Measurements from ENCODE around the gene P4HB. TPM values are rescaled to one million over a fixed set of nuclear protein-coding genes. Genes with fewer than 3 reads are reported as not detected.
"Not testable (repeated sequence)": the region's sequence is repeated elsewhere in the genome, so short reads cannot be mapped to it uniquely, and the experiment has no call there.

Gene P4HB
- total and polyA plus RNA-seq, 3 experiments from 2014 or later = 342 to 482 (median 463) TPM

- H3K9me3 ChIP-seq (ENCODE audit: low read length); H3K4me1 ChIP-seq (ENCODE audit: insufficient read depth, low read length); H3K9me3 Mint-ChIP-seq; H3K27ac Mint-ChIP-seq; H3K27ac ChIP-seq (ENCODE audit: low read depth, low read length); H3K4me1 Mint-ChIP-seq; H3K27me3 ChIP-seq (ENCODE audit: insufficient read depth, low read length, poor library complexity, severe bottlenecking); H3K4me3 ChIP-seq (ENCODE audit: low read length); H3K4me3 Mint-ChIP-seq; DNase-seq; H3K27me3 Mint-ChIP-seq; CTCF ChIA-PET: not testable (repeated sequence)
- H3K36me3 ChIP-seq (ENCODE audit: insufficient read depth, low read length) = peaks cover 10% of the 10 kb centered on the region
- POLR2A ChIA-PET = interaction anchor here (0.8 kb wide), 1 partner anchor 169 kb away, joined by 5 read pairs; no protein-coding TSS in a partner anchor
- peaks cover 0 to 25% (median 2%) of the 10 kb centered on the region in 3 donors for H3K36me3 Mint-ChIP-seq
Observed at GRCh38 chr17:81840059-81840458, 20.3 kb downstream of the P4HB start.

- H3K9me3 Mint-ChIP-seq = no peaks in the 10 kb centered on the region
- no peaks in the 10 kb centered on the region for H3K9me3 ChIP-seq (ENCODE audit: low read length)
- H3K36me3 Mint-ChIP-seq = peaks cover 0 to 18% (median 2%) of the 10 kb centered on the region in 3 donors
- H3K4me1 Mint-ChIP-seq = peaks cover 0 to 2% (median 0%) of the 10 kb centered on the region in 3 donors
- H3K4me3 ChIP-seq (ENCODE audit: low read length) = no peak overlapping the region
- H3K27ac Mint-ChIP-seq = no peak overlapping the region
- POLR2A ChIA-PET = no interaction called here
- CTCF ChIA-PET = no interaction called here
- H3K36me3 ChIP-seq (ENCODE audit: insufficient read depth, low read length) = peaks cover 4% of the 10 kb centered on the region
- DNase-seq = no peak
- H3K4me3 Mint-ChIP-seq = no peak overlapping the region
- no peaks in the 10 kb centered on the region for H3K4me1 ChIP-seq (ENCODE audit: insufficient read depth, low read length)
- H3K27me3 Mint-ChIP-seq = peaks cover 0 to 3% of the 10 kb centered on the region in 2 donors
- H3K27me3 ChIP-seq (ENCODE audit: insufficient read depth, low read length, poor library complexity, severe bottlenecking) = no peaks in the 10 kb centered on the region
- H3K27ac ChIP-seq (ENCODE audit: low read depth, low read length) = no peak overlapping the region
Observed at GRCh38 chr17:81839301-81839700, 21.0 kb downstream of the P4HB start.

GRCh38 chr17:81838753-81839255 lies 21.5 kb downstream of the P4HB start:
- Histone ChIP-seq H3K9me3 (ENCODE audit: low read length) (no peaks in the 10 kb centered on the region), H3K4me3 (ENCODE audit: low read length) (no peak overlapping the region), H3K36me3 (ENCODE audit: insufficient read depth, low read length) (peaks cover 4% of the 10 kb centered on the region), H3K27me3 (ENCODE audit: insufficient read depth, low read length, poor library complexity, severe bottlenecking) (no peaks in the 10 kb centered on the region), H3K4me1 (ENCODE audit: insufficient read depth, low read length) (peaks cover 2% of the 10 kb centered on the region), H3K27ac (ENCODE audit: low read depth, low read length) (no peak overlapping the region)
- CTCF ChIA-PET = no interaction called here
- H3K27ac Mint-ChIP-seq = no peak overlapping the region
- no peak overlapping the region for H3K4me3 Mint-ChIP-seq
- peaks cover 0 to 3% of the 10 kb centered on the region in 2 donors for H3K27me3 Mint-ChIP-seq
- H3K36me3 Mint-ChIP-seq = peaks cover 0 to 13% (median 2%) of the 10 kb centered on the region in 3 donors
- DNase-seq = no peak
- no peaks in the 10 kb centered on the region for H3K9me3 Mint-ChIP-seq
- POLR2A ChIA-PET = no interaction called here
- peaks cover 0 to 3% (median under 1%) of the 10 kb centered on the region in 3 donors for H3K4me1 Mint-ChIP-seq

GRCh38 chr17:81837641-81838040 lies 22.7 kb downstream of the P4HB start:
- H3K27me3 ChIP-seq (ENCODE audit: insufficient read depth, low read length, poor library complexity, severe bottlenecking) = no peaks in the 10 kb centered on the region
- ChIA-PET POLR2A (no interaction called here), CTCF (no interaction called here)
- Mint-ChIP-seq H3K9me3 (no peaks in the 10 kb centered on the region), H3K27ac (peak overlapping the region in 3 of 8 donors; percentile 12 to 83 (median 16)), H3K36me3 (peaks cover 0 to 3% (median 0%) of the 10 kb centered on the region in 3 donors), H3K4me3 (peak overlapping the region in 1 of 7 donors; percentile 54), H3K4me1 (peaks cover 0 to 7% (median 3%) of the 10 kb centered on the region in 3 donors), H3K27me3 (no peaks in the 10 kb centered on the region)
- peaks cover 7% of the 10 kb centered on the region for H3K4me1 ChIP-seq (ENCODE audit: insufficient read depth, low read length)
- no peak overlapping the region for H3K27ac ChIP-seq (ENCODE audit: low read depth, low read length)
- DNase-seq = no peak
- no peaks in the 10 kb centered on the region for H3K9me3 ChIP-seq (ENCODE audit: low read length)
- H3K4me3 ChIP-seq (ENCODE audit: low read length) = no peak overlapping the region
- no peaks in the 10 kb centered on the region for H3K36me3 ChIP-seq (ENCODE audit: insufficient read depth, low read length)

GRCh38 chr17:81834831-81835267 lies 25.5 kb downstream of the P4HB start, which contains the start of gene PPP1R27:
PPP1R27 (minus strand) TSS chr17:81835050; CDS start chr17:81834953, 97 bp downstream.
- Histone ChIP-seq H3K27ac (ENCODE audit: low read depth, low read length) (peak within 1 kb of the TSS; percentile 84), H3K4me3 (ENCODE audit: low read length) (peak within 1 kb of the TSS; percentile 72), H3K27me3 (ENCODE audit: insufficient read depth, low read length, poor library complexity, severe bottlenecking) (no peaks in the 10 kb centered on the region), H3K4me1 (ENCODE audit: insufficient read depth, low read length) (peaks cover 21% of the 10 kb centered on the region), H3K9me3 (ENCODE audit: low read length) (no peaks in the 10 kb centered on the region), H3K36me3 (ENCODE audit: insufficient read depth, low read length) (no peaks in the 10 kb centered on the region)
- peak within 1 kb of the TSS; percentile 78 to 93 (median 87) for H3K27ac Mint-ChIP-seq
- peaks cover 0 to 4% (median 0%) of the 10 kb centered on the region in 3 donors for H3K36me3 Mint-ChIP-seq
- CTCF ChIA-PET = interaction anchor here (1.1 kb wide), 1 partner anchor 34 kb away, joined by 3 read pairs; no protein-coding TSS in a partner anchor
- peaks cover 0 to 4% of the 10 kb centered on the region in 2 donors for H3K27me3 Mint-ChIP-seq
- no peaks in the 10 kb centered on the region for H3K9me3 Mint-ChIP-seq
- DNase-seq = no peak
- H3K4me3 Mint-ChIP-seq = peak within 1 kb of the TSS; percentile 68 to 87 (median 78)
- POLR2A ChIA-PET = no interaction called here
- peaks cover 15 to 25% (median 15%) of the 10 kb centered on the region in 3 donors for H3K4me1 Mint-ChIP-seq

- CTCF ChIA-PET = interaction anchor here (1.1 kb wide), 1 partner anchor 35 kb away, joined by 3 read pairs; no protein-coding TSS in a partner anchor
- Mint-ChIP-seq H3K36me3 (peaks cover 0 to 10% (median 0%) of the 10 kb centered on the region in 3 donors), H3K4me1 (peaks cover 19 to 30% (median 21%) of the 10 kb centered on the region in 3 donors), H3K4me3 (peak overlapping the region; percentile 68 to 87 (median 78)), H3K9me3 (no peaks in the 10 kb centered on the region), H3K27me3 (peaks cover 0 to 4% of the 10 kb centered on the region in 2 donors), H3K27ac (peak overlapping the region; percentile 78 to 93 (median 87))
- no peaks in the 10 kb centered on the region for H3K36me3 ChIP-seq (ENCODE audit: insufficient read depth, low read length)
- peaks cover 21% of the 10 kb centered on the region for H3K4me1 ChIP-seq (ENCODE audit: insufficient read depth, low read length)
- no peaks in the 10 kb centered on the region for H3K9me3 ChIP-seq (ENCODE audit: low read length)
- H3K27me3 ChIP-seq (ENCODE audit: insufficient read depth, low read length, poor library complexity, severe bottlenecking) = no peaks in the 10 kb centered on the region
- H3K27ac ChIP-seq (ENCODE audit: low read depth, low read length) = peak overlapping the region; percentile 84
- DNase-seq = no peak
- POLR2A ChIA-PET = interaction anchor here (1.1 to 1.5 kb wide), 4 partner anchors 27 to 150 kb away, joined by 3 to 7 read pairs (median 4); partner anchors contain the start of genes ARL16, HGS, MRPL12 and P4HB
- H3K4me3 ChIP-seq (ENCODE audit: low read length) = peak overlapping the region; percentile 72
Observed at GRCh38 chr17:81833921-81834830, 26.2 kb downstream of the P4HB start.

GRCh38 chr17:81833160-81833920 lies 27.0 kb downstream of the P4HB start, which contains the start of gene MCRIP1:
MCRIP1 (minus strand) TSS chr17:81833291; CDS start chr17:81824506, 8,785 bp downstream.
- Mint-ChIP-seq H3K27me3 (peaks cover 0 to 4% of the 10 kb centered on the region in 2 donors), H3K4me1 (peaks cover 20 to 33% (median 24%) of the 10 kb centered on the region in 3 donors), H3K9me3 (no peaks in the 10 kb centered on the region), H3K27ac (peak within 1 kb of the TSS; percentile 86 to 99 (median 96)), H3K36me3 (peaks cover 0 to 11% (median 0%) of the 10 kb centered on the region in 3 donors), H3K4me3 (peak within 1 kb of the TSS; percentile 88 to 96 (median 89))
- POLR2A ChIA-PET = interaction anchor here (0.5 to 1.5 kb wide), 7 partner anchors 26 to 195 kb away, joined by 3 to 8 read pairs (median 4); partner anchors contain the start of genes ANAPC11, ARL16, HGS and MRPL12
- Histone ChIP-seq H3K9me3 (ENCODE audit: low read length) (no peaks in the 10 kb centered on the region), H3K27ac (ENCODE audit: low read depth, low read length) (peak within 1 kb of the TSS; percentile 84), H3K27me3 (ENCODE audit: insufficient read depth, low read length, poor library complexity, severe bottlenecking) (no peaks in the 10 kb centered on the region), H3K4me3 (ENCODE audit: low read length) (peak within 1 kb of the TSS; percentile 78), H3K4me1 (ENCODE audit: insufficient read depth, low read length) (peaks cover 21% of the 10 kb centered on the region), H3K36me3 (ENCODE audit: insufficient read depth, low read length) (no peaks in the 10 kb centered on the region)
- CTCF ChIA-PET = no interaction called here
- peak; percentile 91 to 95 (median 93) for DNase-seq

Data from CD8-positive, alpha-beta memory T cell (primary cell).